IMR-90 (cell line): ENCODE measurements around the gene TEDDM1. TPM values are rescaled to one million over a fixed set of nuclear protein-coding genes. Genes with fewer than 3 reads are reported as not detected.

ENCODE experiments used
- ATAC-seq: fragments of 200-7000 bp; cut with Tn5 transposase; 2 replicates; pipeline ENCODE4 v1.9.1; 2020; ENCODE audit warnings: low read depth, mild to moderate bottlenecking, moderate library complexity
- BruUV-seq: library from RNA; stranded (reverse); fragments of 400-500 nt; replicated peaks from 2 replicates; lab custom pipeline; 2021; lab: Mats Ljungman, UMichigan
- CTCF ChIA-PET: fragments of 300-600 bp; formaldehyde crosslinking; extraction: SDS; loops from one replicate; lab custom pipeline; 2021; ENCODE audit warnings: antibody characterized with exemption; lab: Yijun Ruan, JAX
- POLR2A ChIA-PET: fragments of 300-600 bp; sonication (Branson Sonifier 250); formaldehyde crosslinking; loops from one replicate; lab custom pipeline; 2022; ENCODE audit warnings: antibody characterized with exemption; ENCODE audit not compliant: unreplicated experiment; lab: Charles Lee
- DNase-seq: peaks from one replicate; pipeline ENCODE4 v3.0.0; 2013
- H2AFZ ChIP-seq: replicated peaks from 2 replicates; pipeline ENCODE3; 2013; ENCODE audit warnings: low read length, mild to moderate bottlenecking; ENCODE audit not compliant: poor library complexity
- H2AK5ac ChIP-seq: 2 replicates; pipeline ENCODE4 v1.6.1; 2013; ENCODE audit warnings: low read depth, low read length, inconsistent platforms
- H2AK9ac ChIP-seq: replicated peaks from 2 replicates; pipeline ENCODE3; 2013; ENCODE audit warnings: mild to moderate bottlenecking, low read depth, low read length, moderate library complexity; ENCODE audit not compliant: poor library complexity
- H2BK120ac ChIP-seq: 2 replicates; pipeline ENCODE4 v1.6.1; 2013; ENCODE audit warnings: low read depth, low read length, inconsistent platforms
- H2BK15ac ChIP-seq: 3 replicates; pipeline ENCODE4 v1.6.1; 2013; ENCODE audit warnings: low read depth, low read length, inconsistent platforms
- H2BK20ac ChIP-seq: 2 replicates; pipeline ENCODE4 v1.6.1; 2013; ENCODE audit warnings: low read depth, mild to moderate bottlenecking, inconsistent platforms, low read length, moderate library complexity
- H2BK5ac ChIP-seq: 2 replicates; pipeline ENCODE4 v1.6.1; 2013; ENCODE audit warnings: mild to moderate bottlenecking, low read depth, low read length, inconsistent platforms; ENCODE audit not compliant: poor library complexity, severe bottlenecking
- H3K14ac ChIP-seq: replicated peaks from 2 replicates; pipeline ENCODE4 v1.6.1; 2013; ENCODE audit warnings: low read depth, low read length, inconsistent platforms
- H3K18ac ChIP-seq: 2 replicates; pipeline ENCODE4 v1.6.1; 2013; ENCODE audit warnings: low read depth, low read length, control low read depth
- H3K23ac ChIP-seq: 2 replicates; pipeline ENCODE4 v1.6.1; 2013; ENCODE audit warnings: low read depth, low read length, inconsistent platforms
- H3K27ac ChIP-seq: 2 replicates; pipeline ENCODE4 v1.5.1; 2013; ENCODE audit warnings: mild to moderate bottlenecking, control low read depth, low read length; ENCODE audit not compliant: insufficient read depth
- H3K27me3 ChIP-seq: 2 replicates; pipeline ENCODE4 v1.6.1; 2013; ENCODE audit warnings: low read length; ENCODE audit not compliant: control insufficient read depth, insufficient read depth
- H3K36me3 ChIP-seq: 2 replicates; pipeline ENCODE4 v1.6.1; 2013; ENCODE audit warnings: low read length, mixed read lengths; ENCODE audit not compliant: control insufficient read depth, insufficient read depth
- H3K4ac ChIP-seq: 2 replicates; pipeline ENCODE4 v1.6.1; 2013; ENCODE audit warnings: low read depth, low read length, inconsistent platforms
- H3K4me1 ChIP-seq: 2 replicates; pipeline ENCODE4 v1.6.1; 2013; ENCODE audit warnings: low read length, mixed read lengths; ENCODE audit not compliant: control insufficient read depth, insufficient read depth
- H3K4me2 ChIP-seq: 2 replicates; pipeline ENCODE4 v1.6.1; 2013; ENCODE audit warnings: low read depth, mild to moderate bottlenecking, control low read depth, low read length, moderate library complexity
- H3K4me3 ChIP-seq: 2 replicates; pipeline ENCODE4 v1.5.1; 2013; ENCODE audit warnings: low read depth, mild to moderate bottlenecking, control low read depth, low read length, moderate library complexity; ENCODE audit not compliant: insufficient read depth
- H3K56ac ChIP-seq: 2 replicates; pipeline ENCODE4 v1.6.1; 2013; ENCODE audit warnings: low read length, inconsistent platforms; ENCODE audit not compliant: insufficient read depth; ENCODE audit errors: extremely low read depth
- H3K79me1 ChIP-seq, 2 experiments: 2 replicates each; pipeline ENCODE4 v1.6.1; 2013; ENCODE audit warnings: low read length in 2 of 2, inconsistent platforms in 1 of 2, low read depth in 1 of 2
- H3K9ac ChIP-seq: 2 replicates; pipeline ENCODE4 v1.6.1; 2013; ENCODE audit warnings: low read depth, low read length, control low read depth
- H3K9me1 ChIP-seq: 2 replicates; pipeline ENCODE4 v1.6.1; 2013; ENCODE audit warnings: low read length, inconsistent platforms; ENCODE audit not compliant: insufficient read depth
- H3K9me3 ChIP-seq: 2 replicates; pipeline ENCODE4 v1.6.1; 2013; ENCODE audit warnings: low read length; ENCODE audit not compliant: control insufficient read depth, insufficient read depth
- H4K20me1 ChIP-seq: 2 replicates; pipeline ENCODE4 v1.6.1; 2013; ENCODE audit warnings: low read length, inconsistent platforms; ENCODE audit not compliant: insufficient read depth
- H4K5ac ChIP-seq: 2 replicates; pipeline ENCODE4 v1.6.1; 2013; ENCODE audit warnings: mild to moderate bottlenecking, low read depth, low read length, control low read depth
- H4K8ac ChIP-seq, 2 experiments: 2 replicates each; pipeline ENCODE4 v1.6.1; 2013; ENCODE audit warnings: low read depth in 2 of 2, low read length in 2 of 2, control low read depth in 1 of 2, inconsistent platforms in 1 of 2
- H4K91ac ChIP-seq: 2 replicates; pipeline ENCODE4 v1.6.1; 2013; ENCODE audit warnings: low read depth, low read length, inconsistent platforms; ENCODE audit not compliant: insufficient read depth
- BHLHE40 ChIP-seq: fragments of 150-350 bp; IDR thresholded peaks from 2 replicates; pipeline ENCODE4 v1.6.1; 2016; ENCODE audit warnings: mild to moderate bottlenecking, low read depth, low read length
- CEBPB ChIP-seq: IDR thresholded peaks from 2 replicates; pipeline ENCODE4 v1.6.1; 2012; ENCODE audit warnings: low read depth, low read length, improper control_type of control experiment
- CHD1 ChIP-seq: IDR thresholded peaks from 2 replicates; pipeline ENCODE4 v1.6.1; 2012; ENCODE audit warnings: low read depth, low read length, improper control_type of control experiment
- CTCF ChIP-seq: conservative IDR thresholded peaks from 2 replicates; pipeline ENCODE4 v1.5.1; 2012; ENCODE audit warnings: mild to moderate bottlenecking, low read depth, low read length, improper control_type of control experiment
- ELK1 ChIP-seq: fragments of 150-350 bp; IDR thresholded peaks from 2 replicates; pipeline ENCODE4 v1.6.1; 2016; ENCODE audit warnings: low read depth, mild to moderate bottlenecking, low read length, moderate library complexity, borderline replicate concordance
- MAFK ChIP-seq: IDR thresholded peaks from 2 replicates; pipeline ENCODE4 v1.6.1; 2012; ENCODE audit warnings: low read depth, low read length, improper control_type of control experiment
- MAZ ChIP-seq: IDR thresholded peaks from 2 replicates; pipeline ENCODE4 v1.6.1; 2012; ENCODE audit warnings: low read depth, mild to moderate bottlenecking, low read length, improper control_type of control experiment, moderate library complexity, borderline replicate concordance
- MXI1 ChIP-seq: IDR thresholded peaks from 2 replicates; pipeline ENCODE4 v1.6.1; 2012; ENCODE audit warnings: low read depth, mild to moderate bottlenecking, low read length, moderate library complexity, borderline replicate concordance
- NFE2L2 ChIP-seq: fragments of 150-350 bp; IDR thresholded peaks from 2 replicates; pipeline ENCODE4 v1.6.1; 2016; ENCODE audit warnings: low read depth, mild to moderate bottlenecking, low read length
- RAD21 ChIP-seq: IDR thresholded peaks from 2 replicates; pipeline ENCODE4 v1.6.1; 2012; ENCODE audit warnings: low read length, improper control_type of control experiment
- RCOR1 ChIP-seq: IDR thresholded peaks from 2 replicates; pipeline ENCODE4 v1.6.1; 2012; ENCODE audit warnings: mild to moderate bottlenecking, low read length, improper control_type of control experiment; ENCODE audit not compliant: insufficient replicate concordance
- RFX5 ChIP-seq: IDR thresholded peaks from 2 replicates; pipeline ENCODE4 v1.8.0; 2012; ENCODE audit warnings: low read depth, mild to moderate bottlenecking, low read length, moderate library complexity
- USF2 ChIP-seq: fragments of 150-350 bp; IDR thresholded peaks from 2 replicates; pipeline ENCODE4 v1.6.1; 2017; ENCODE audit warnings: mild to moderate bottlenecking, antibody characterized with exemption, low read length, low read depth
- WGBS, 2 experiments: methylation state at CpG; one replicate each; pipeline versions ENCODE4 v1.1.5 to v1.1.7; 2013; ENCODE audit warnings: missing lambda C conversion rate in 2 of 2; ENCODE audit not compliant: insufficient read length in 1 of 2; ENCODE audit errors: extremely low coverage in 2 of 2; 5-methylcytosine and 5-hydroxymethylcytosine counted together
- dilution Hi-C: fragments of 300-500 bp; cut with HindIII; formaldehyde crosslinking; loops from one replicate; pipeline ENCODE4 v1.14.3; 2018; ENCODE audit warnings: low sequenced_read_pairs; ENCODE audit not compliant: unreplicated experiment
- in situ Hi-C: fragments of 300-500 bp; cut with MboI; formaldehyde crosslinking; loops from 3 replicates; pipeline ENCODE4 v1.14.3; 2019; ENCODE audit warnings: low sequenced_read_pairs, inconsistent platforms, mixed read lengths
- intact Hi-C: fragments of 100-400 bp; cut with micrococcal nuclease; formaldehyde crosslinking; loops from 2 replicates; pipeline ENCODE4 v1.10.0; 2022
- polyA plus RNA-seq, 3 experiments: library from polyadenylated mRNA; depleted of rRNA; stranded (reverse); fragments of >200 nt; gene quantifications; 2 replicates each; pipeline ENCODE4 v1.2.3, GENCODE V29; 2012; ENCODE audit warnings: low replicate concordance in 1 of 3
- total RNA-seq: library from RNA; depleted of rRNA; stranded (reverse); fragments of >200 nt; gene quantifications from 2 replicates; pipeline ENCODE4 v1.2.3, GENCODE V29; 2012

The TEDDM1 gene
- total and polyA plus RNA-seq, 2 of the 4 experiments (the other 2 are of a cell fraction): not detected

- CTCF ChIA-PET: no interaction called here
- H3K18ac ChIP-seq: no peak overlapping the region
- intact Hi-C loops: no loop called here
Measured at GRCh38 chr1:182426442-182427430, 26.3 kb upstream of the TEDDM1 start.

More at GRCh38 chr1:182426442-182427430, 26.3 kb upstream of the TEDDM1 start:
- Histone ChIP-seq H3K9me3 (no peaks in the 10 kb centered on the region), H2BK5ac (no peak overlapping the region), H2AK9ac (no peak overlapping the region), H3K4ac (no peak overlapping the region), H3K79me1 (no peaks in the 10 kb centered on the region), H2BK20ac (no peak overlapping the region), H3K36me3 (no peaks in the 10 kb centered on the region), H3K56ac (no peak overlapping the region), H3K14ac (no peak overlapping the region), H4K5ac (no peak overlapping the region), H2AK5ac (no peak overlapping the region), H3K27ac (no peak overlapping the region), H4K8ac (no peak overlapping the region), H4K20me1 (no peaks in the 10 kb centered on the region), H4K91ac (no peak overlapping the region), H3K9me1 (no peaks in the 10 kb centered on the region), H2BK15ac (no peak overlapping the region), H3K4me2 (no peak overlapping the region), H3K9ac (no peak overlapping the region), H3K27me3 (no peaks in the 10 kb centered on the region), H3K23ac (no peak overlapping the region), H2AFZ (no peak overlapping the region), H3K4me3 (no peak overlapping the region), H2BK120ac (no peak overlapping the region), H3K4me1 (no peaks in the 10 kb centered on the region)
- no peak for DNase-seq
- BruUV-seq: no TSS peak
- in situ Hi-C loops: no loop called here
- no peak for ATAC-seq
- dilution Hi-C loops: no loop called here
- no CpG with 5 or more reads among the region's 7 CpGs for WGBS, 2 experiments
- POLR2A ChIA-PET: no interaction called here
- TF ChIP-seq MXI1: no peak
- TF ChIP-seq ELK1: no peak
- TF ChIP-seq CTCF: no peak
- TF ChIP-seq BHLHE40: no peak
- TF ChIP-seq CEBPB: no peak
- TF ChIP-seq RCOR1: no peak
- TF ChIP-seq RFX5: no peak
- TF ChIP-seq MAZ: no peak
- no peak for TF ChIP-seq MAFK
- no peak for TF ChIP-seq CHD1
- no peak for TF ChIP-seq RAD21
- no peak for TF ChIP-seq USF2
- no peak for TF ChIP-seq NFE2L2
